GM04503 (cell line): ENCODE measurements around the gene F2RL2.

Experiments used
- DNase-seq: peaks from one replicate; pipeline ENCODE4 v3.0.0-alpha.2; 2012; ENCODE audit warnings: low read depth

F2RL2 gene

DNA sequence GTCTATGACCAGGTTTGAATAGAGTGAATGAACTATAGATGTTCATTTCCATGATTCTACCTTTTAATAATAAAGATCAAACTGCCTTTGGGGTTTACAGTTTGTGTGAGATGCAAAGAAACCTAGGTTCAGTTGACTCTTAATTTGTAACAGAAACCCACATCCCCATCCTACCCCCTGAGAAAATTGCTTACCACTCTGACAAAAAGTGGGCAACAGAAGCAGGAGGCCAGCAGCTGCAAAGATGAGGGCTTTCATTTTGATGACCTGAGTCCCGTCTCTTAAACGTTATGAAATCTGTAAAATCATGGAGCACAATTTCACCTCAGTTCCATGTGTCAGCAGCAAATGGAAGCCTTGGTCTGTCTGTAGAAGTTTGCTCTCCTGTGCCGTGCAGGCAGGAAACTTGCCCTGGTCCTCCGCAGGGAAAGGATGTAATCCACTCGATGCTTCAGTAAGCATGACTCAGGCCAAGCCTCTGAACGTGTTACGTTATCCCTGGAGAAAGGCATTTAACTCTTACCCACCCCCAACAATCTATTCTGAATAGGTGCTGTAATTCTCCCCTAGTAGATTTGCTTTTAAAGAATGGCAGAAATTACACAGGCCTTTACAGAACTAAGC lies at the start of gene F2RL2:
F2RL2 (minus strand) TSS at position 431 of the 624 bp plus-strand sequence; CDS start at position 258, 173 bp downstream.
- DNase-seq: peak; percentile 23

DNA sequence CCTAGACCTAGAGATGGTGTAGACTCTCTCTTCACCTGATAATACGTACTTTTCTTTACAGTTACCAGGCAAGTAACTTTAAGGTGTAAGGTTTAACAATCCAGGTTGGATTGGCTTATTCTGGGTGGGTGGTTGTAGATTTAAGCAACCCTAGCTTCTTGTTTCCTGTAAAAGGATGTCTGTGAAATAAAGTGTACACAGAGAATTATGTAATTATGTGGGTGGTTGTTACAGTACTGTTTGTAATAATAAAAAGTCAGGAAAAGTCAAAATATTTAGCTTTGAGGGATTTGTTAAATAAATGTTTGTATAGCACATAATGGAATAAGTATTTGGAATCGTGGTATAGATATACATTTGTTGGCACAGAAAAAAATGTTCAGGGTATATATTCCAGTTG lies 49.0 kb upstream of the F2RL2 start:
- DNase-seq: no peak

DNA sequence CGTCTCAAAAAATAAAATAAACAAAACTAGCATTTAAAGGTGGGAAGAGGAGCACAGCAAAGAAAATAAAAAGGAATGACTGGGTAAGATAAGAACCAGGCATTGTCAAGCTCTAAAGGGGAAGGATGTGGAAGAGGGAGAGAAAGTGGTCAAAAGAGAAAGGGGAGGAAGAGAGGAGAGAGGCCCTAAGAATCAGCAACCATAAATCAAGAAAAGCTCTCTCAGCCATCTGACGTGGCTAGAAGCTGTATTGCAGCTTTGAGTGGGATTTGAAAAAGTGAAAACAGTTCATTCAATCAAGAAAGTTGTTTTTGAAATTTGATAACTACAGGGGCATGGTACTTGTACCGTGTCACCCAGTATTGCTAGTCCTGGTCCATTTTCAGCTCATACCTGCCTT lies 47.3 kb upstream of the F2RL2 start:
- DNase-seq: no peak

GRCh38 chr5:76669245-76669644 lies 46.0 kb upstream of the F2RL2 start:
- no peak for DNase-seq

DNA sequence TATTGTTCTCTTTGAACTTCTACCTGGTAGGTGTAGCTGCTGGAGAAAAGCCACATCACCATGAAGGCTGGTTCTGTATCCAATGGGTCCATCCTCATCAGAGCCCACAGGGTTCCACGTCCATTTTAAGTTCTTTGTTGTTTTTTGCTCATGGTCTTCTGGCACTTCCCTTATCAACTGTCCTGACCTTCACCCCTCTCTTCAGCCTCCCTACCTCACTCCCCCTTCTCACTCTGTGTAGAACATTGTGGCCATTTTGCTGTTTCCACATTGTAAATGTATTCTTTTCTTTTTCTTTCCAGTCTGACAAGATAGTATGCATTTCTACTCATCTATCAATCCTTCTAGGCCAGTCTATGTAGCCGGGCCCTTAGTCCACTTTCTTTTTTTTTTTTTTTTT lies 44.3 kb upstream of the F2RL2 start:
- DNase-seq: no peak

GRCh38 chr5:76664079-76664478 lies 40.9 kb upstream of the F2RL2 start:
- DNase-seq: no peak

- DNase-seq: no peak
Measured at GRCh38 chr5:76663573-76663972, 40.4 kb upstream of the F2RL2 start.

- no peak for DNase-seq
Measured at GRCh38 chr5:76662521-76662920, 39.3 kb upstream of the F2RL2 start.

DNA sequence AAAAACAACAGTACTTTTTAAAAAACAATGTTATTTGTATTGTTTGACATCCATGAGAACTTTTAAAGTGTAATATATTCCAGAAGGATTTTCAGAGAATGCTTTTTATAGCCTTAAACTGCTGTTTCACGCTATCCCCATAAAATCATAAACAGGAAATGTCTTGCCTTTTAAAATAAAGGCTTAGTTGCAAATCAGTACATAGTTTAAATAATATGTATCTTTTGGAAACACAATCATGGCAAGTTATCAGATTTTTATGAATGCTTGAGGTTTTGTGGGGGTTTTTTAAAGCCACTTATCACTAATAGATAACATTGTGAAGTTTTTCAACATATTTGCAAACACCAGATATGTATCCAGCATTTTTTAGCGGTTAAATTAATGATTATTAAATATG lies 37.2 kb upstream of the F2RL2 start:
- DNase-seq: no peak

- DNase-seq: no peak
Measured at GRCh38 chr5:76657683-76658311, 34.6 kb upstream of the F2RL2 start.

DNA sequence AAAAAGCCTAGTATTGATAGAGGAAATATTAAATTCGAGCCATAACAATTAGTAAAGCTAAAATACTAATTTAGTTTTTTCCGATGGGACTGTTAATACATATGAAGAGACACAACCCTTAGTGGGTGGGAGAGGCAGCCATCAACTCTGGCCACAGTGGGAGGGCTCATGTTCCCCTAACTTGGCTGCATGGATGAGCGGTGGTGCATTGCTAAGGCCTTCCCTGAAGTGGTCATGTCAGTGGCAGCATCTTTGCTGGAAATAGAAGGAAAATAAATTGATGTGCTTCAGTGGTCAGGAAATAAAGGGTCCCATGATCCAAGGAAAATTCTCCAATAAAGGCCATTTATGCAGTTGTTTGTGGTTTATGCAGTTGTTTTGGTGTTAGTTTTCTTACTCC lies 33.9 kb upstream of the F2RL2 start:
- no peak for DNase-seq

GRCh38 chr5:76652809-76653414 lies 29.7 kb upstream of the F2RL2 start:
- no peak for DNase-seq

DNA sequence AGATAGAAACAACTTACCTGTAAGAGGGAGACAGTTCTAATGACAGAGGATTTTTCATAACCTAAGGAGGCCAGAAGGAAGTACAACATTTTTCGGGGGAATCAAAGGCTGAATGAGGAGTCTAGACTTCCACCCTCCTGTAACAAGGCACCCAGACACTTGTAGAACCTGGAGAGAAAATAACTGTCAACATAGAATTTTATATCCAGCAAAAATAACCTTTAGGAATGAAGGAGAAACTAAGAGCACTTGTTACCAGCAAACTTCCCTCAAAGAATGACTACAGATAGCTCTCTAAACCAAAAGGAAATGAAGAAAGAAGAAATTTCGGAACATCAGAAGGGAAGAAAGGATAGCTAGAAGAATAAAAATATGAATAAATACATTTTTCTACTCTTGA lies 25.9 kb upstream of the F2RL2 start:
- no peak for DNase-seq

DNA sequence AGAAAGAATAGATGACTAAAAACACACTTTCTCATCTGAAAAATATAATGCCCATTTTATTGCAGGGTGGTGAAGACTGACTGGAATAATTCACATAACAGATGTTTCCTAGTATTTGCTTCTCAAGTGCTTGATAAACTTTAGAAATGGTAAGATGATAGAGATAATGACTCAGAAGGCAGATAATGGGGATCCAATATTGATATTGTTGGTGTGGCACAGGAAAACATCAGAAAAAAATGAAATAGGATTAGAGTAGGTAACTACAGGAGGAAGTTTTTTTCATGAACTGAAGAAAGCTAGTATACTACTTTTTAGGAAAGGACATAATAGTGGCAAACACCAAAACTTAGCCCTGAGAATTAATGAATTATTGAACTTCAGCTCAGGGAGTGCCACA lies 20.2 kb upstream of the F2RL2 start:
- DNase-seq: no peak

GRCh38 chr5:76642390-76643040 lies 19.3 kb upstream of the F2RL2 start:
- no peak for DNase-seq

- no peak for DNase-seq
Measured at GRCh38 chr5:76641514-76642120, 18.4 kb upstream of the F2RL2 start.

GRCh38 chr5:76638479-76638878 lies 15.3 kb upstream of the F2RL2 start:
- no peak for DNase-seq

GRCh38 chr5:76637490-76637889 lies 14.3 kb upstream of the F2RL2 start:
- no peak for DNase-seq

GRCh38 chr5:76634661-76635060 lies 11.5 kb upstream of the F2RL2 start:
- no peak for DNase-seq

GRCh38 chr5:76626738-76627137 lies 3.5 kb upstream of the F2RL2 start:
- no peak for DNase-seq

DNA sequence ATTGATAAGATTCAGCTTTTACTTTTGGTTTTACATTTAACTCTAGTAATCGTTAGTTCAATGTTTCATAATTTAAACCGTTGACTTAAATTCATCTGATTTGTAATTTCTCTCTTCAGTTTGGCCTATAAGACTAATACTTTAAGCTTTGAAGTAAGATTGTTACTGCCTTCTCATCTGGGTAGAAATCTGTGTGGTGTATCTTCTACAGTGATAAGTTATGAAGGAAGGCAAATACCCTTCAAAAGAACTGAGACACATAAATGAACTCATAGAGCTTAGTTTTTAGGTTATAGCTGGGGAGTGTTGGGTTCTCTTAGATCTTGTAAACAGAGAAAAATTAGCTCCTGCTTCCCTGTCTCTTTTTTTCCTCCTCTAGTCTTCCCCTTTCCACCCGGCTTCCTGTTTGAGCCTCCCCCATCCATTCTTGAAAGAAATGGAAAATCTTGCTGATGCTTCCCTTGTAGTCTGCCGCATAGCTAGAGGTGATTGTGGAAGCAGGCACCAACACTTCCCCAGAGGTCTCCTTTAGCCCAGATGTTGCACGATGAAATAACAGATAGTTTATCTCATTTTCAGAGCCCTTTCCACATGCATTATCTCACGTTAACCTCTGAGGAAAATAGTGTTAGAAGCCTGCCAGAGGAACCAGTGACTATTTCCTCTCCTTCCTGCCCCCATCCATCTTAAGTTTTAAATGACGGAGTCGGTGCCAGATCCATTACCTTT lies 2.0 kb upstream of the F2RL2 start:
- no peak for DNase-seq

DNA sequence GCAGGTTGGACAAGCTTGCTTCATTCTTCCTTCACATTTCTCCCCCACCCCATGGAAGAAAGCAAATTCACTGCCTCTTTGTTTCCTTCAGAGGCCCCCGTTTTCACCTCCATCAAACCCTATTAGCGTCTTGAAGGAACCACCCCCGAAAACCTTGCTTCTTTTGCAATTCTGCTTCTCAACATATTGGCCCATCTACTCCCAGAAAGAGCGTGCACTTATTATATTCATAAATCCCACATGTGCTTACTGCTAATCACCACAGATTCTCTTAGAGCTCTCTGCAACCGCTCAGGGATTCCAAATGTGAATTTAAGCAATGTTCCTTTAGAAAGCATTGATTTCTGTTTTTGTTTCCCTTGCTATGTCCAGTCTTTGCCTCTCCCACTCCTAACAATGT lies 1.1 kb downstream of the F2RL2 start:
- DNase-seq: no peak
